Mesodermal cell (in vitro differentiated cells): Measurements from ENCODE around the gene RHOT2.
"Not testable (repeated sequence)": the region's sequence is repeated elsewhere in the genome, so short reads cannot be mapped to it uniquely, and the experiment has no call there.

ENCODE experiments used
- H3K27ac ChIP-seq: 2 replicates; pipeline ENCODE4 v1.7.0; 2013; ENCODE audit warnings: mild to moderate bottlenecking, low read depth, low read length, moderate library complexity; ENCODE audit not compliant: severe bottlenecking
- H3K36me3 ChIP-seq: 2 replicates; pipeline ENCODE4 v1.7.1; 2013; ENCODE audit warnings: mild to moderate bottlenecking, low read length, moderate library complexity; ENCODE audit not compliant: control insufficient read depth, insufficient read depth
- H3K4me1 ChIP-seq: one replicate; pipeline ENCODE4 v1.7.1; 2013; ENCODE audit warnings: mild to moderate bottlenecking, low read length; ENCODE audit not compliant: insufficient read depth, control insufficient read depth, poor library complexity, severe bottlenecking
- H3K4me3 ChIP-seq: 2 replicates; pipeline ENCODE4 v1.7.0; 2013; ENCODE audit warnings: low read length, control low read depth, mild to moderate bottlenecking; ENCODE audit not compliant: insufficient read depth, poor library complexity, severe bottlenecking; ENCODE audit errors: extremely low read depth
- H3K9me3 ChIP-seq: 2 replicates; pipeline ENCODE4 v1.7.1; 2013; ENCODE audit warnings: mild to moderate bottlenecking, low read length, moderate library complexity; ENCODE audit not compliant: control insufficient read depth
- WGBS, 2 experiments: methylation state at CpG; one replicate each; pipeline ENCODE4 v1.1.5; 2013; ENCODE audit warnings: missing lambda C conversion rate in 2 of 2; ENCODE audit not compliant: insufficient coverage in 2 of 2; 5-methylcytosine and 5-hydroxymethylcytosine counted together

RHOT2 gene

DNA sequence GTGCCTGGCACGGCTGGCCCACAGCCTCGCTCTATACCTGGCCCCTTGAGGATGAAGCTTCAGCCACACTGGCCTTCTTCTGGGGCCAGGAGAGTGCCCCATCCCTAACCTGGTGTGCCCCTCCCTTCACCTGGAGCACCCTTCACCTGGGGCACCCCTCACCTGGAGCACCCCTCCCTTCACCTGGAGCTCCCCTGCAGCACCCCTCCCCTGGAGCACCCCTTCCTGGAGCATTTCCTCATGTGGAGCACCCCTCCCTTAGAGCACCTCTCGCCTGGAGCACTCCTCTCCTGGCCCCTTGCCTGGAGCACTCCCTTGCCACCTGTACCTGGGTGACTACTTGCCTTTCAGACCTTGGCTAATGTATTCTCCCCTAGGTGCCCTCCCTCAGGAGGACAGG lies 40.1 kb downstream of the RHOT2 start:
- Histone ChIP-seq H3K9me3 (no peaks in the 10 kb centered on the region), H3K36me3 (no peaks in the 10 kb centered on the region), H3K4me1 (peaks cover 11% of the 10 kb centered on the region), H3K27ac (no peak overlapping the region), H3K4me3 (no peak overlapping the region)
- 49 to 56% methylated on average over 3 of the region's 3 CpGs for WGBS, 2 experiments

GRCh38 chr16:708959-709358 lies 41.0 kb downstream of the RHOT2 start:
- no peaks in the 10 kb centered on the region for H3K36me3 ChIP-seq
- H3K4me1 ChIP-seq = peaks cover 11% of the 10 kb centered on the region
- no peak overlapping the region for H3K4me3 ChIP-seq
- no peaks in the 10 kb centered on the region for H3K9me3 ChIP-seq
- H3K27ac ChIP-seq = no peak overlapping the region
- 73 to 78% methylated on average over 2 of the region's 4 CpGs for WGBS, 2 experiments

GRCh38 chr16:709566-710499 lies 41.9 kb downstream of the RHOT2 start:
- Histone ChIP-seq H3K4me1 (peaks cover 11% of the 10 kb centered on the region), H3K4me3 (no peak overlapping the region), H3K27ac (peak overlapping the region; percentile 79), H3K9me3 (no peaks in the 10 kb centered on the region), H3K36me3 (no peaks in the 10 kb centered on the region)
- 35 to 40% methylated on average over 20 to 29 of the region's 30 CpGs for WGBS, 2 experiments

DNA sequence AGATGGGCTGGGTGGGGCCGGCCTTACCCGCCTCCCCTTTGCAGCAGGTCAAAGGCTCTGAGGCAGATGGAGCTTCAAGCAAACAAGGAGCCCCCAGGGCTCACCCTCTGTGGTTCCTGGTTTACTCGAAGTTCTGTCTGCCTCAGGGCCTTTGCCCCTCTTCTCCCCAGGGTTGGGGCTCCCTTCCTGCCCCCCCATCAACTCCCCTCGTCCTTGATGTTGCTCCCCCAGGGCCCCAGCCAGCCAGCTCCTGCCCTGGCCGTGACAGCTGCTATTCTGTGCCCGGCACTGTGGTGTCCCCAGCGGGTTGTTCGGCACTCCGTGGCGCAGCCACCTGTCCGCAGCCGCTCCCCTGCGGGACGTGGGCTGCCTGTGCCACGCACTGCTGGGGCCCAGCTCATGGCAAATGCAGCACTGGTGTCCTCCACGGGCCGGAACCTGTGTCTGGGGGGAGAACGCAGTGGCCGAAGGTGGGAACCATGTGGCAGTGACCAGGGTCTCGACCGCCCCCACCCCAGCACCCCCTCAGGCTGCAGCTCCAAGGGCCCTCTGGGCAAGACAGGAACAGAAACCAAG lies 42.7 kb downstream of the RHOT2 start:
- WGBS, 2 experiments = 80% methylated on average over 20 to 21 of the region's 21 CpGs

GRCh38 chr16:711084-711483 lies 43.2 kb downstream of the RHOT2 start:
- Histone ChIP-seq H3K9me3 (no peaks in the 10 kb centered on the region), H3K4me3 (no peak overlapping the region), H3K27ac (no peak overlapping the region), H3K36me3 (no peaks in the 10 kb centered on the region), H3K4me1 (peaks cover 12% of the 10 kb centered on the region)
- 79 to 90% methylated on average over 10 to 12 of the region's 12 CpGs for WGBS, 2 experiments

More for the DNA sequence above, 42.7 kb downstream of the RHOT2 start:
- no peaks in the 10 kb centered on the region for H3K36me3 ChIP-seq
- no peak overlapping the region for H3K4me3 ChIP-seq
- H3K27ac ChIP-seq = no peak overlapping the region
- no peaks in the 10 kb centered on the region for H3K9me3 ChIP-seq
- H3K4me1 ChIP-seq = peaks cover 11% of the 10 kb centered on the region

- Histone ChIP-seq H3K27ac (no peak overlapping the region), H3K36me3 (no peaks in the 10 kb centered on the region), H3K4me3 (no peak overlapping the region), H3K9me3 (no peaks in the 10 kb centered on the region), H3K4me1 (peaks cover 18% of the 10 kb centered on the region)
- 8 to 40% methylated on average over 5 to 19 of the region's 25 CpGs for WGBS, 2 experiments
Measured at GRCh38 chr16:711548-712320, 43.8 kb downstream of the RHOT2 start.

- not testable (repeated sequence) for H3K4me3 ChIP-seq, H3K36me3 ChIP-seq, H3K9me3 ChIP-seq
- Histone ChIP-seq H3K4me1 (peaks cover 20% of the 10 kb centered on the region), H3K27ac (peak overlapping the region; percentile 16)
- WGBS, 2 experiments = 41 to 44% methylated on average over 11 of the region's 13 CpGs
Measured at GRCh38 chr16:712740-713250, 44.9 kb downstream of the RHOT2 start.

- 86 to 99% methylated on average over 9 to 11 of the region's 11 CpGs for WGBS, 2 experiments
- peaks cover 20% of the 10 kb centered on the region for H3K4me1 ChIP-seq
- H3K4me3 ChIP-seq = no peak overlapping the region
Measured at GRCh38 chr16:714079-714478, 46.1 kb downstream of the RHOT2 start.

GRCh38 chr16:714558-715476 lies 46.9 kb downstream of the RHOT2 start, which contains the start of gene METRN:
Gene METRN (plus strand): TSS chr16:715118. CDS start chr16:715290, 172 bp downstream.
- 12 to 15% methylated on average over 79 to 87 of the region's 108 CpGs for WGBS, 2 experiments
- peaks cover 4% of the 10 kb centered on the region for H3K36me3 ChIP-seq
- peak within 1 kb of the TSS; percentile 53 for H3K27ac ChIP-seq
- no peaks in the 10 kb centered on the region for H3K9me3 ChIP-seq
- H3K4me1 ChIP-seq = peaks cover 19% of the 10 kb centered on the region
- peak within 1 kb of the TSS; percentile 58 for H3K4me3 ChIP-seq

More at GRCh38 chr16:714079-714478, 46.1 kb downstream of the RHOT2 start:
- Histone ChIP-seq H3K36me3 (peaks cover 4% of the 10 kb centered on the region), H3K27ac (no peak overlapping the region), H3K9me3 (no peaks in the 10 kb centered on the region)
